ENCODE results near the gene DMRTA2. TPM values are rescaled to one million over a fixed set of nuclear protein-coding genes. Genes with fewer than 3 reads are reported as not detected.

The DMRTA2 gene
- total RNA-seq, 1 donor from 2014 or later, result not detected

- DNase-seq (ENCODE audit: extremely low read depth, low read depth, low spot score), result no peak
Observed at GRCh38 chr1:50424045-50424883, 1.0 kb upstream of the DMRTA2 start.

- no peak for DNase-seq (ENCODE audit: extremely low read depth, low read depth, low spot score)
Observed at GRCh38 chr1:50423670-50424000, 392 bp upstream of the DMRTA2 start.

GRCh38 chr1:50422675-50422945 lies 633 bp downstream of the DMRTA2 start:
- DNase-seq (ENCODE audit: extremely low read depth, low read depth, low spot score), result no peak

GRCh38 chr1:50421768-50422674 lies 1.2 kb downstream of the DMRTA2 start:
- no peak for DNase-seq (ENCODE audit: extremely low read depth, low read depth, low spot score)

DNA sequence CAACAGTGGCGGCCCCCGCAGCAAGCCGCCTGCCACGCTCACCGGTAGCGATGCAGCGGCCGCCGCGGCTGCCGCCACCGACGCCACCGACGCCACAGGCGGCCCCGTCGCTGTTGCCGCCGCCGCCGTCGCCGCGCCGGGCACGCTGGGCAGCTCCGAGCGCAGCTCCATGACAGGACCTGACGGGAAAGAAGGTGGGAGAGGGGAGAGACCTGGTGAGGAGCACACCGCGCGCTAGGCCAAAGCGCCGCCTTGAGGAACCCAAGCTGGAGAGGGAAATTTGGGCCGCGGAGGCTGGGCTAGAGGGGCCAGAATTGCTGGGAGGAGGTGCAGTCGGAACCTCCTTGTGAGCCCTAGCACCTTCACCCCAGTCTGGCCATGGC lies 1.9 kb downstream of the DMRTA2 start:
- no peak for DNase-seq (ENCODE audit: extremely low read depth, low read depth, low spot score)

DNA sequence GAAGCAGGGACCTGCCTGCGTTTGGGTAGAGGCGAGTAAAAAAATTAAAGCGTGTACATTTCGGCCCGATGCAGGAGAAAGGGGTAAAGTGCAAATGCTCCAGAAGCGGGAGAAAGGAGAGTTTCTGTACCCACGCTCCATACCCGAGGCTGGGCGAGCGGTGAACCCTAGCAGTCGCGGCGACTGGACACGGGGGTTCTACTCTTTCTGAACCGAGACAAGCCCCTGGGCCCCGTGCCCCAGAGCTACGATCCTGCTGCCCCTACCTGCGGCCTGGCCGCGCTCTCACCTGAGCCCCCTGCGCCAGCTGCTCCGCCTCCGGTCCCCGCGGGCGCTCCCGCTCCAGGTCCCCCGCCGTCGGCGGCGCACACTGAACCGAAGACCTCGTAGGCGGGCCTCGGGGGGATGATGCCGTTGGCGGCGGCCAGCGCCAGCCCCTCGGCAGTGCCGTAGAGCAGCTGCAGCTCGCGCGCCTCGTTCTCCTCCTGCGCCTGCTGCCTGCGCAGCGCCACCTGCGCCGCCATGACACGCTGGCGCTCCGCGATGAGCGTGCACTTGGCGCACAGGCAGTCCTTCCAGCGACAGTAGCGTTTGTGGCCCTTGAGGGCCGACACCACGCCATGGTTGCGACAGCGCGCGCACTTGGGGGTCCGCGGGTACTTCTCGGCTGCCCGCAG lies 2.4 kb downstream of the DMRTA2 start:
- DNase-seq (ENCODE audit: extremely low read depth, low read depth, low spot score), result no peak

- DNase-seq (ENCODE audit: extremely low read depth, low read depth, low spot score), result no peak
Observed at GRCh38 chr1:50419907-50420677, 3.2 kb downstream of the DMRTA2 start.

DNA sequence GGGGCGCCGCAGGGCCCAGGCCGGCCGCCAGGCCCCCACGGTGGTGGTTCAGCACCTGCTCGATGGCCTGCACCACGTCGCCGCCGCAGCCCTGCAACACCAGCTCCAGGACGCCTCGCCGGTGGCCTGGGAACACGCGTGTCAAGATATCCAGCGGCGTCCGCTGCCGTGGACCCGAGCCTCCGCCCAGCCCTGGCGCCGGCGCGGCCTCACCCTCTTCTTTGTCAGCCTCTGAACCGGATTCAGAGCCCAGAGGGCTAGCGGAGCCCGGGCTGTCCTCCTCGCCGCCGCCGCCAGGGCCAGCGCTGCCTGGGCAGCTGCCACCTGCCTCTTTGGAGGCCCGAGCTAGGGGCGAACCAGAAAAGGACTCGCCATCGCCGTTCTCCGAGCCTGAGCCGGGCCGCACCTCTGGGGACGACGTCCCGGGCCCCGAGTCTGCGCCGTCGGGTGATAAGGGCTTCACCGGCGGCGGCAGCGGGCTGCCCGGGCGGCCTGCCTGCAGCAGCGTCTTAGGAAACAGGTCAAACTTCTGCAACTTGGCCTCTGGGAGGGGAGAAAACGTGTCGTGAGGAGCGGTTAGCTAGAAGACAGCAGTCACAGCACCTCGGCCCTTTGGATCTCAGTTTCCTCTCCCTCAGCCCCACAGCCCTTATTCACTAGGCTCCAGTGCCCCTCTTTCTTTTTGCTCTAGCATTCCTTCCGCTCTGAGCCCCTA lies 3.9 kb downstream of the DMRTA2 start:
- DNase-seq (ENCODE audit: extremely low read depth, low read depth, low spot score), result no peak

DNA sequence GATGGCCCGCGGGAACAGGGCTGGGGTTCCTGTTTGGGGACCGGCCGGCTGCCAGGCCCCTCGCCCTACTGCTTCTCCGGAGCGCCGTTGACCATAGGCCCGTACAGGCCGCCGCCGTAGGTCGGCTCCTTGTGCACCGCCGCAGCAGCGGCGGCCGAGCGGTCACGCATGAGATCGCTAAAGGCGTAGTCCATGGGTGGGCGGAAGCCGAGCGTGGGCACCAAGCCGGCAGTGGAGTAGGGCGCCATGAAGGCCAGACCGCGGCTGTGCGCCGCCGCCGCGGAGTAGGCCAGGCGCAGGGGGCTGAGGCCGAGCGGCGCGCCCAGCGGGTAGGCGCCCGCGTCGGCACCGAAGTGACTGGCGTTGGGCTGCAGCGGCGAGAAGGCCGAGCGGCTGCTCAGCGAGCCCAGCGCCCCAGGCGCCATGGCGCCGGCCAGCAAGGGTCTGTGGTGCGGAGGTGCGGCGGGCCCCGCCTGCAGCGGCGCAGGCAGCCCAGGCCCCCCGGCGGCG lies 4.6 kb downstream of the DMRTA2 start:
- DNase-seq (ENCODE audit: extremely low read depth, low read depth, low spot score), result no peak

- DNase-seq (ENCODE audit: extremely low read depth, low read depth, low spot score), result no peak
Observed at GRCh38 chr1:50417946-50418599, 5.2 kb downstream of the DMRTA2 start.

- DNase-seq (ENCODE audit: extremely low read depth, low read depth, low spot score), result no peak
Observed at GRCh38 chr1:50417507-50417906, 5.7 kb downstream of the DMRTA2 start.

DNA sequence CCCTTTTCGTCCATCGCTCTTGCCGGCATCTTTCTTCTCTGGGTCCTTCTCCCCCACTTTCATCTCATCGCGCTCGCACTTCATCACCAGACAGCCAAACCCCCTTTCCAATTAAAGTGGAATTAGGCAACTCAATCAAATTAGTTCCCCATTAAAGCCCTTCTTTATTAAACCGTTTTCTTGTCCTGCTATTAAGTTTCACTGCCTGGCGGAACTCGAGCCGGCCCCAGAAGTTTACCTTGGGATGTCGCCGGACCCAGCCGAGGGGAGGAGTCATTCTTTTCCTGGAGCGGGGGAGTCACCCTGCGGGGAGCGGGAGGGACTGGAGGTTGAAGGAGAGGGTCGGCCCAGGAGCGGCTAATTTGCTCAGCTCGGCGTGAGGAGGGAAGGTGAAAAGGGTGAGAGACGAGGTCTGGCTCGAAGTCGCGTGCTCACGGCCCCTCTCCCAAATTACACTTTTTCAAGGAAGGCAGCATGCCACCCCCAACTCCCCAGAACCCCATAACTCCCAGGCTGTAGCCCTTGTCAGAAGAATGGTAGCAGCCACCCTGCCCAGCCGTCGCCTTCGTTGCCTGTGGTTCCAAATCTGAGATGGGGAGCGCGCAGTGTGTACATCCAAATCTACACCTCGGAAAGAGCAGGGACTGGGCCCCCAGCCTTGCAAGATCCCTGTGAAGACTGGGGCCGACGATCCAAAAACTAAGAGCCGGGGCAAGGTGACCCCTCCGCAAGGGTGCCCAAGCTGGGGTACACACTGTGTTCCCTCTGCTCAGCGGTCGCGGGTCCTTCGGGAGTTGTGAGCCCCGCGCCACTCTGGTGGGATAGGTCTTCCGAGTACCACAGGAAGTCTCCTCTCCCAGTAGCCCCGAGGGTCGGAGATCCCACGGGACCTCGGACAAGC lies 6.4 kb downstream of the DMRTA2 start:
- DNase-seq (ENCODE audit: extremely low read depth, low read depth, low spot score), result no peak

DNA sequence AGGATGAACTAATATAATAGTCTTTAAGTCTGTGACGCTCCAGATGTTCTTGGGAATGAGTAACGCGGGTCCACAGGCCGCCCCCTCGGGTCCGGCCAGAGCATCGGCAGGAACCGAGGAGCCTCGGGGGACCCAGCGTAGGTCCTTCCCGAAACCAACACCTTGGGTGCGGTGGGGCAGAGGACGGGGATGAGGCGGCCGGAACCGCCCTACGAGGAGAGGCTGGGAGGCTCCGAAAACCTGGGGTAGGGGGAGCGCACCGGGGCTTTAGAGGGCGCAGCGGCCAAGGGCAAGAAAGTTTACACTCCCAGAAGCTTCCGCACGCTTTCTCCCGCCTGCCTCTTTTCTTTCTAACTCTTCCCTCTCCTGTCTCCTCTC lies 7.1 kb downstream of the DMRTA2 start:
- no peak for DNase-seq (ENCODE audit: extremely low read depth, low read depth, low spot score)

- DNase-seq (ENCODE audit: extremely low read depth, low read depth, low spot score), result no peak
Observed at GRCh38 chr1:50415235-50416149, 7.8 kb downstream of the DMRTA2 start.

DNA sequence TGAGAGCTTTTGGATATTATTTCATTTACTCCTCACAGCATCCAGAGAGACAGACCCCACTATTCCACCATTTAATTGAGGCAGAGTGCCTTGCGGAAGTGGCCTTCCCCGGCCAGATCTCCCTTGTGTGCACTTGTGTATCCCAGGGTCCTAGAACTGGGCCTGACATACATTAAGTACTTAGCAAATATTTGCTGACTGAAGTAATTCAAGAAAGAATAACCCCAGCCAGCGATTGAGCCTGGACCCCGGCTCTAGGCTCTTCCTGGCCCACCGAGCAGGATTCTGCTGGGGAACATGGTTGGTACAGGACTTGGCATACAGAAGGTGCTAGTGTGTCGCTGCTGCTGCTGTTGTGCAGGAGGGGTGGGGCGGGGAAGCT lies 8.4 kb downstream of the DMRTA2 start:
- no peak for DNase-seq (ENCODE audit: extremely low read depth, low read depth, low spot score)

DNA sequence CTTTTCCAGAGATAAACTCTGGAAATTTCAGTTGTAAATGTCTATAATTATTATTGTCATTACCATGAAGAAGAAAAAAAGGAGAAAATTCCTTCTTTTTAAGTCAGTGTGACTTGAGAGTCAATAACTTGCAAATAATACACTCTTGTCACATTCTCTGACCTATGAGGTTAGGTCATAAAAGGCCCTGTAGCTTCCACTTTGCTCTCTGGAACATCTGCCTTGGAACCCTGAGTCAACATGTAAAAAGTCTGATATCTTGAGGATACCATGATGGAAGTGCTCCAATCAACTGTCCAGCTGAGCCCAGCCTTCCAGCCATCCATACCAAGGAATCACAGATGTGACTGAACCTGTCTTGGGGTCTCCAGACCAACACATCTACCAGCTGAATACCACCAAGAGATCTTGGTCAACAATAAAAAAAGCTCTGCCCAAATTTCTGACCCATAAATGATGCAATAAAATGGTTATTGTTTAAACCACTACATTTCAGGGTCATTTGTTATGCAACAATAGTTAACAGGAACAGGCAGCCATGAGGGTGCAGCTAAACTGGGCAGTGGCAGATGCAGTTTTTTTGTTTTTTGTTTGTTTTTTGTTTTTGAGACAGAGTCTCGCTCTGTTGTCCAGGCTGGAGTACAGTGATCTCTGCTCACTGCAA lies 10.3 kb downstream of the DMRTA2 start:
- no peak for DNase-seq (ENCODE audit: extremely low read depth, low read depth, low spot score)

DNA sequence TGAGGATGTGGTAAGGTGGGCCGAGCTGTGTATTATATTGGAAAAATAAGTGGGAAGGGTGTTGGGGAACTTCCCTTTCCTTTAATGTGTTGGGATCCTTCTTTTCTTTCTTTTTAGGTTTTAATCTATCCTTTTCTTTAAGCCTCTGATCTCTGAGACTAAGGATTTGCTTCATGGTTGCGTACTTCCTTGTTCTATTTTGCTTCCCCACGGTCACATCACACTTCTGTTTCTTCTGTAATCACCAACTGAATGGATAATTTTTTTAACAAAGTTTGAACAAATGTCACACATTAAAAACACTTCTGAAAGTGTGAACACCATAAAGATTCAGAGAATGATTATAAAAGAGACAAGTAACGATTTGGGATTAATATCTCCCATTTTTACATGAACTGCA lies 17.4 kb downstream of the DMRTA2 start:
- no peak for DNase-seq (ENCODE audit: extremely low read depth, low read depth, low spot score)
